Calu3 (cell line): ENCODE results near the gene MRM3. TPM values are rescaled to one million over a fixed set of nuclear protein-coding genes. Genes with fewer than 3 reads are reported as not detected.
"Not testable (repeated sequence)": the region's sequence is repeated elsewhere in the genome, so short reads cannot be mapped to it uniquely, and the experiment has no call there.

Experiments used
- BruUV-seq: library from RNA; stranded (reverse); fragments of 400-500 nt; replicated peaks from 2 replicates; lab custom pipeline; 2021; lab: Mats Ljungman, UMichigan
- CTCF ChIA-PET: fragments of 300-600 bp; sonication (Branson Sonifier 250); formaldehyde crosslinking; loops from one replicate; lab custom pipeline; 2022; ENCODE audit warnings: antibody characterized with exemption; lab: Charles Lee
- DNase-seq: peaks from one replicate; pipeline ENCODE4 v3.0.0; 2022
- H3K27ac Mint-ChIP-seq: one replicate; pipeline ENCODE4 v1.8.0; 2022; ENCODE audit warnings: mixed read lengths; ENCODE audit not compliant: unreplicated experiment
- H3K27me3 Mint-ChIP-seq: one replicate; pipeline ENCODE4 v1.8.0; 2022; ENCODE audit warnings: mixed read lengths; ENCODE audit not compliant: unreplicated experiment
- H3K36me3 Mint-ChIP-seq: one replicate; pipeline ENCODE4 v1.8.0; 2022; ENCODE audit warnings: mild to moderate bottlenecking, moderate library complexity, mixed read lengths; ENCODE audit not compliant: insufficient read depth, unreplicated experiment
- H3K4me1 Mint-ChIP-seq: one replicate; pipeline ENCODE4 v1.8.0; 2022; ENCODE audit warnings: mild to moderate bottlenecking, low read depth, mixed read lengths; ENCODE audit not compliant: unreplicated experiment
- H3K4me3 Mint-ChIP-seq: one replicate; pipeline ENCODE4 v1.8.0; 2022; ENCODE audit warnings: mild to moderate bottlenecking, low read depth, moderate library complexity, mixed read lengths; ENCODE audit not compliant: unreplicated experiment
- H3K9me3 Mint-ChIP-seq: one replicate; pipeline ENCODE4 v1.8.0; 2022; ENCODE audit warnings: low read depth, mixed read lengths; ENCODE audit not compliant: unreplicated experiment
- intact Hi-C: fragments of 100-400 bp; cut with micrococcal nuclease; formaldehyde crosslinking; loops from one replicate; pipeline ENCODE4 v1.10.0; 2022; ENCODE audit not compliant: unreplicated experiment
- total RNA-seq: library from RNA; stranded (reverse); gene quantifications from 2 replicates; pipeline ENCODE4 v1.2.3, GENCODE V29; 2022
- TF ChIP-seq, protein P1 (sequence below): fragments of 200-600 bp; IDR thresholded peaks from one replicate; pipeline ENCODE4 v1.8.0; 2022; ENCODE audit warnings: antibody characterized with exemption; ENCODE audit not compliant: unreplicated experiment

MRM3 gene
- total RNA-seq, 1 experiment from 2014 or later: 15.0 TPM

DNA sequence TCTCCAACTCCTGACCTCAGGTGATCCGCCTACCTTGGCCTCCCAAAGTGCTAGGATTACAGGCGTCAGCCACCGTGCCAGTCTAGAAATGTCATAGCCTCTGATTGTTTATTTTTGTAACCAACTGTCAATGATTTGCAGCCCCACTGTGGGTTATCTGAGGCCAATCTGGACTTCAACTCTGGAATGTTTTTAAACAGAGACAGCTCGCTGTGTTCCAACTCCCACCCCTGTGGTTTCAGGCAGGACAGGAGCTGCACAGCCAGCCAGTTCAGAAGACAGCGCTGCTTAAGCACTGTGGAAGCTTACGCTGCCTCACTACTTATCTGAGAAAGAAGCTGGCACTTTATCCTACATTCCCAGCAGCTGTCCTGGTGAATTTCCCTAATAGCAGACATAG is 19.5 kb downstream of the MRM3 start:
- TF ChIP-seq, protein P1, sequence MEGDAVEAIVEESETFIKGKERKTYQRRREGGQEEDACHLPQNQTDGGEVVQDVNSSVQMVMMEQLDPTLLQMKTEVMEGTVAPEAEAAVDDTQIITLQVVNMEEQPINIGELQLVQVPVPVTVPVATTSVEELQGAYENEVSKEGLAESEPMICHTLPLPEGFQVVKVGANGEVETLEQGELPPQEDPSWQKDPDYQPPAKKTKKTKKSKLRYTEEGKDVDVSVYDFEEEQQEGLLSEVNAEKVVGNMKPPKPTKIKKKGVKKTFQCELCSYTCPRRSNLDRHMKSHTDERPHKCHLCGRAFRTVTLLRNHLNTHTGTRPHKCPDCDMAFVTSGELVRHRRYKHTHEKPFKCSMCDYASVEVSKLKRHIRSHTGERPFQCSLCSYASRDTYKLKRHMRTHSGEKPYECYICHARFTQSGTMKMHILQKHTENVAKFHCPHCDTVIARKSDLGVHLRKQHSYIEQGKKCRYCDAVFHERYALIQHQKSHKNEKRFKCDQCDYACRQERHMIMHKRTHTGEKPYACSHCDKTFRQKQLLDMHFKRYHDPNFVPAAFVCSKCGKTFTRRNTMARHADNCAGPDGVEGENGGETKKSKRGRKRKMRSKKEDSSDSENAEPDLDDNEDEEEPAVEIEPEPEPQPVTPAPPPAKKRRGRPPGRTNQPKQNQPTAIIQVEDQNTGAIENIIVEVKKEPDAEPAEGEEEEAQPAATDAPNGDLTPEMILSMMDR: no peak
- H3K9me3 Mint-ChIP-seq: no peaks in the 10 kb centered on the region
- H3K27ac Mint-ChIP-seq: no peak overlapping the region
- no peak overlapping the region for H3K4me3 Mint-ChIP-seq
- CTCF ChIA-PET: no interaction called here
- intact Hi-C loops: no loop called here
- no peaks in the 10 kb centered on the region for H3K27me3 Mint-ChIP-seq
- DNase-seq: no peak
- BruUV-seq: no TSS peak
- H3K4me1 Mint-ChIP-seq: no peaks in the 10 kb centered on the region
- H3K36me3 Mint-ChIP-seq: no peaks in the 10 kb centered on the region

DNA sequence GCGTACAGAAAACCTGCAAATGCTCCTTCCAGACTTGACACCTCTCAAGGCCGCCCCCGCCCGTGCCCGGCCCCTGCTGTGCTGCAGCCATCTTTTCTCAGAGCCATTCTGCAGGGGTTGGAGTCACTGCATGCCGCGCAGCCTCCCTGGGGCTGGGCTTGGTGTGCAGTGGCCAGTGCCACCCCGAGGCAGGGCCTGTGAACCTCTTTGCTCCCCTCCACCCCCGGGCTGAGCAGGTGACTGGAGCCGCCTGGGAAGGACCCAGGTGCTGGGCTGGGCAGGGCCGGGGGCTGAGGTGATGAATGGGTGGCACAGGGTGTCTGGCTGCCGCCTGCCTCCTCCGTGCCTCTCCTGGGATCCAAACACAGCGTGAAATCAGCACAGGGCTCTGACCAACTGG is 20.3 kb downstream of the MRM3 start:
- intact Hi-C loops: no loop called here
- DNase-seq: no peak
- CTCF ChIA-PET: no interaction called here

DNA sequence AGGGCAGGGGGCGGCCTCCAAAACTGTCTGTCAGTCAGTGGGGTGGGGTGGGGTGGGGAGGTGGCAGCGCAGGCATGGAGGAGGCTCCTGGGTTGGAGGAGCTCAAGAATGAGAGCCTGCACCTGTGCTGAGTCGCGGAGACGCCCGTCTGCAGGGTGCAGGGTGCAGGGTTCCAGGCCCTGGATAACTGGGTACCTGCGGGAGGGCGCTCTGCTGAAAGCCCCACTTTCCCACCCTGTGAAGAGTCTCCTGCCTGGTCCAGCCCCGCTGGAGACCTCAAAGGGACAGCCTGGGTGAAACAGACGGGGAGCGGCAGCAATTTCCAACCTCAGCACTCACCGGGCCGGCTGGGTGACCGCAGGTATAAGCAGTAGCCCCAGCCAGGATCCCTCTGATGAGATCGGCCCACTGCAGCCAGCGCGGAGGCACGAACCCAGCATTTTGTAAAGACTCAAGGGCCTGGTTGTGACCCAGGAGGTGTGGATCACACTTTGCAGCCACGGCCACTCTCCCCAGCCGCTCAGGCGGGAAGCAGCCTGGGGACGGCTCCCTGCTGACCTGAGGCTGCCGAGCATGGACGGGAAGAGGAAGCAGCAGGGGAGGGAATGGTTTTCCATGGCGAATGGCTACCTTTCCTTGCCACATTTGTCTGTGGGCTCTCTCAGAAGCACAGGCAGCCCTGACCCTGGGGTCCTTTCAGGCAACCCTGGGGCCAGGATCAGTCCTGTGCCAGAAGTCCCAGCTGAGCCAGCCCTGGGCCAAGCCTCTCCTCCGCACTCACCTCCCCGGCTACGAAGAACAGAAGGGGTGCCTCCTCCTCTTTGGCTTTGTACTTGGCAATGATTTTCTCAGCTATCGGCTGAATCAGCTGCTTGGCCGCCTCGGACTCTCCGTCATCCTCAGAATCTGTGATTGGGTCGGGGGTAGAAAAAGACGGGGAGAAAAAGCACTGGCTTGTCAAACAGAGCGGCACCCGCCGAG is 21.0 kb downstream of the MRM3 start:
- H3K27ac Mint-ChIP-seq: no peak overlapping the region
- H3K27me3 Mint-ChIP-seq: no peaks in the 10 kb centered on the region
- CTCF ChIA-PET: no interaction called here
- intact Hi-C loops: no loop called here
- H3K36me3 Mint-ChIP-seq: no peaks in the 10 kb centered on the region
- TF ChIP-seq, protein P1: no peak
- BruUV-seq: no TSS peak
- no peak overlapping the region for H3K4me3 Mint-ChIP-seq
- no peaks in the 10 kb centered on the region for H3K9me3 Mint-ChIP-seq
- H3K4me1 Mint-ChIP-seq: no peaks in the 10 kb centered on the region
- DNase-seq: no peak

More for the DNA sequence above, 20.3 kb downstream of the MRM3 start:
- no peak overlapping the region for H3K4me3 Mint-ChIP-seq
- H3K27me3 Mint-ChIP-seq: no peaks in the 10 kb centered on the region
- no TSS peak for BruUV-seq
- H3K9me3 Mint-ChIP-seq: no peaks in the 10 kb centered on the region
- H3K4me1 Mint-ChIP-seq: no peaks in the 10 kb centered on the region
- TF ChIP-seq, protein P1: no peak
- H3K36me3 Mint-ChIP-seq: no peaks in the 10 kb centered on the region
- H3K27ac Mint-ChIP-seq: no peak overlapping the region

DNA sequence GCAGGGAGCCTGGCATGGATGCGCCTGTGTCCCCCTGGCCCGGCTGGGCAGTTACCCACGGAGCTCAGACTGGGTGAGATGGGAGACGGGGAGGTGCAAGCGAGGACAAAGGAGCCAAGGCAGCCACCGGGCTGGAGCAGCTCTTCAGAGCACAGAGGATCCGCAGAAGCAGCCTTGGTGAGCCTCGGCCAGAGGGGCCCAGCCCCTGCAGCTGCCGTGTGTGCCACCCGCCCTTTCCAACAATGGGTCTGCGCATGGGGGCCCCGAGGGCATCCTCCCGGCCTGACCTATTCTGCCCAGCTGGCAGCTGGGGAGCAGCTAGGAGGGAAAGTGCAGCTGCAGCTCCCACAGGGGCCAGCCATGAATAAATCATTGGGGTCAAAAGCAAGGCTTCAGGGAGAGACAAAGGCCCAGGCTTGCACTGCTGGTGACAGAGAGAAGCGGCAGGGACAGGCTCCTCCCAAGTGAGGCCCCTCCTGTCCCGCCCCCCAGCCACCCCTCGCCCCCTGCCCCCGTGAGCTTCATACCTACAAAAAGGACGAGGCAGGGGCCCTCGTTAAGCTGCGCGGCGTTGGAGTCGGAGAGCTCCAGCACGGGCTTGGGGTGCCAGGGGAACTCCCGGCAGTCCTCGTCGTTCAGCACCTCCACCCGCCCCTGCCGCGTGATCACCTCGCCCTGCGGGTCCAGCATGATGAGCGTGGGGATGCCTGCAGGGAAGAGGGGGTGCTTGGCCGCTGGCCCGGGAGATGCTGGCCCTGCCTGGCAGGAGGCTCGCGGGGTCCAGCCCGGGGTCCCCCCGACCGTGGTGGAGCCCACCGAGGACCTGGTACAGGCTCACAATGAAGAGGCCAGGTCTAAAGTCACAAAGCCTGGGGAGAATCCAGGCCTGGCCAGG is 22.6 kb downstream of the MRM3 start:
- BruUV-seq: no TSS peak
- Mint-ChIP-seq H3K4me1 (no peaks in the 10 kb centered on the region), H3K36me3 (no peaks in the 10 kb centered on the region), H3K27ac (no peak overlapping the region), H3K9me3 (no peaks in the 10 kb centered on the region), H3K4me3 (no peak overlapping the region), H3K27me3 (no peaks in the 10 kb centered on the region)
- no peak for DNase-seq
- intact Hi-C loops: no loop called here
- TF ChIP-seq, protein P1: no peak
- CTCF ChIA-PET: interaction anchor here (0.6 kb wide), 1 partner anchor 175 kb away, joined by 3 read pairs; no protein-coding TSS in a partner anchor

DNA sequence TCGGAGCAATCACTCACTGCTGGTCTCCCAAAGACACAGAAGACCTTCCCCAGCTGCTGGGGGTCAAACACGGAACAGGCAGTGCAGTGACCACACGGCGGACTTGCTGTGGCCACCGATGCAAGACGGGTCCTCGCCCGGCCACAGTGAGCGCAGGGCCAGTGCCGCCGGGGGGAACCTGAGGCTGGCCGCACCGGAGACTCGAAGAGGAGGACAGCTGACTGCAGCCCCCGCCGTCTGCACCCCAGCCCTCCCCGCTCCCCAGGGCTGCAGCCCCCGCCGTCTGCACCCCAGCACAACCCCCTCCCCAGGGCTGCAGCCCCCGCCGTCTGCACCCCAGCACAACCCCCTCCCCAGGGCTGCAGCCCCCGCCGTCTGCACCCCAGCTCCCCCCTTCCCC is 23.7 kb downstream of the MRM3 start:
- H3K4me3 Mint-ChIP-seq, H3K36me3 Mint-ChIP-seq, H3K9me3 Mint-ChIP-seq, H3K27me3 Mint-ChIP-seq, H3K27ac Mint-ChIP-seq, DNase-seq, BruUV-seq, intact Hi-C loops, H3K4me1 Mint-ChIP-seq, CTCF ChIA-PET: not testable (repeated sequence)
